SU-DHL-6 (cell line): Measurements from ENCODE around the gene IGF2R.

Source experiments
- CTCF ChIP-seq: fragments of 200-600 bp; sonication (generic); IDR thresholded peaks from one replicate; pipeline ENCODE4 v1.5.1; 2017; ENCODE audit warnings: antibody characterized with exemption, mild to moderate bottlenecking, low read length, moderate library complexity; ENCODE audit not compliant: insufficient read depth, poor library complexity, severe bottlenecking
- EZH2phosphoT487 ChIP-seq: fragments of 200-600 bp; sonication (generic), shearing (Covaris generic); conservative IDR thresholded peaks from 2 replicates; pipeline ENCODE4 v1.6.1; 2018; ENCODE audit warnings: mild to moderate bottlenecking, antibody characterized with exemption, low read length, moderate library complexity, mixed read lengths

- TF ChIP-seq CTCF = no peak
- no peak for TF ChIP-seq EZH2phosphoT487
Measured at GRCh38 chr6:160128879-160129516, 160.1 kb downstream of the IGF2R start.
